ENCODE data around the gene GRK6. TPM values are rescaled to one million over a fixed set of nuclear protein-coding genes. Genes with fewer than 3 reads are reported as not detected.

The GRK6 gene
- total RNA-seq, 2 experiments from 2014 or later = 186 to 192 TPM

DNA sequence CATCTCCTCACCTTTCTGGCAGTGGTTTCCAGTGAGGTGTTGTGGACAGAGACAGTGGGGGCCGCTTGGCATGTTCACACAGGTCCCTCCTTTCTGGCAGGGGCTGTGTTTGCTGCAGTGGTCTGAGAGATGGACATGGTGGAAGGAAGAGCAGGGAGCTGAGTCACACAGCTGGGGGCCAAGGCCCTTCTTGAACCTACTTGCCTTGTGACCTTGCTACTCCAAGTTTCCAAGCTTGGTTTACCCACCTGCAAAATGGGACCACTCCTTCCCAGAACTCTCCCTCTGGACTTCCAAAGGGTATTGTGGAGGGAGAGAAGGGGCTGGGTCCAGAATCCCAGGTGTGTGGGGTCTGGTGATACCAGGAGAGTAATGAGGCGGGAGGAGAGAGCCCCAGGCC lies 21.2 kb upstream of the GRK6 start:
- Histone ChIP-seq H3K27ac (ENCODE audit: low read depth in 1 of 2, low read length in 2 of 2) (no peak overlapping the region), H3K36me3 (ENCODE audit: insufficient read depth, low read length) (no peaks in the 10 kb centered on the region), H3K4me1 (ENCODE audit: insufficient read depth, low read length) (peaks cover 41% of the 10 kb centered on the region), H3K4me3 (ENCODE audit: low read length) (no peak overlapping the region), H3K9me3 (ENCODE audit: control insufficient read depth in 1 of 2, insufficient read depth in 1 of 2, low read length in 2 of 2) (no peaks in the 10 kb centered on the region), H3K27me3 (ENCODE audit: control insufficient read depth in 1 of 2, insufficient read depth in 2 of 2, low read length in 2 of 2) (peaks cover 0 to 2% of the 10 kb centered on the region in 2 experiments)
- Mint-ChIP-seq H3K27ac (no peak overlapping the region), H3K4me3 (peak overlapping the region; percentile 78), H3K27me3 (no peaks in the 10 kb centered on the region), H3K4me1 (ENCODE audit: low read depth) (peaks cover 29% of the 10 kb centered on the region), H3K9me3 (no peaks in the 10 kb centered on the region), H3K36me3 (ENCODE audit: low read depth) (no peaks in the 10 kb centered on the region)
- intact Hi-C loops (cut with DNase I, micrococcal nuclease) = loop anchor here in 1 of 2 experiments (2.0 kb wide), 2 partner anchors 19 to 39 kb away; no protein-coding TSS in a partner anchor
- DNase-seq (peak in 1 of 14 experiments; percentile 38), ATAC-seq (ENCODE audit: poor library complexity) (no peak)
- CTCF ChIA-PET = interaction anchor here (1.4 to 9.7 kb wide), 11 partner anchors 9 to 92 kb away, joined by 3 to 352 read pairs (median 16); partner anchors contain the start of genes GRK6, PDLIM7 and PRR7
- POLR2A ChIA-PET = interaction anchor here (0.9 to 11.0 kb wide), 6 partner anchors 9 to 52 kb away, joined by 3 to 435 read pairs (median 42); partner anchors contain the start of genes GRK6 and PRR7
- TF ChIP-seq, protein P1, sequence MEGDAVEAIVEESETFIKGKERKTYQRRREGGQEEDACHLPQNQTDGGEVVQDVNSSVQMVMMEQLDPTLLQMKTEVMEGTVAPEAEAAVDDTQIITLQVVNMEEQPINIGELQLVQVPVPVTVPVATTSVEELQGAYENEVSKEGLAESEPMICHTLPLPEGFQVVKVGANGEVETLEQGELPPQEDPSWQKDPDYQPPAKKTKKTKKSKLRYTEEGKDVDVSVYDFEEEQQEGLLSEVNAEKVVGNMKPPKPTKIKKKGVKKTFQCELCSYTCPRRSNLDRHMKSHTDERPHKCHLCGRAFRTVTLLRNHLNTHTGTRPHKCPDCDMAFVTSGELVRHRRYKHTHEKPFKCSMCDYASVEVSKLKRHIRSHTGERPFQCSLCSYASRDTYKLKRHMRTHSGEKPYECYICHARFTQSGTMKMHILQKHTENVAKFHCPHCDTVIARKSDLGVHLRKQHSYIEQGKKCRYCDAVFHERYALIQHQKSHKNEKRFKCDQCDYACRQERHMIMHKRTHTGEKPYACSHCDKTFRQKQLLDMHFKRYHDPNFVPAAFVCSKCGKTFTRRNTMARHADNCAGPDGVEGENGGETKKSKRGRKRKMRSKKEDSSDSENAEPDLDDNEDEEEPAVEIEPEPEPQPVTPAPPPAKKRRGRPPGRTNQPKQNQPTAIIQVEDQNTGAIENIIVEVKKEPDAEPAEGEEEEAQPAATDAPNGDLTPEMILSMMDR (IDR thresholded peaks at IDR 0.05) = no peak

DNA sequence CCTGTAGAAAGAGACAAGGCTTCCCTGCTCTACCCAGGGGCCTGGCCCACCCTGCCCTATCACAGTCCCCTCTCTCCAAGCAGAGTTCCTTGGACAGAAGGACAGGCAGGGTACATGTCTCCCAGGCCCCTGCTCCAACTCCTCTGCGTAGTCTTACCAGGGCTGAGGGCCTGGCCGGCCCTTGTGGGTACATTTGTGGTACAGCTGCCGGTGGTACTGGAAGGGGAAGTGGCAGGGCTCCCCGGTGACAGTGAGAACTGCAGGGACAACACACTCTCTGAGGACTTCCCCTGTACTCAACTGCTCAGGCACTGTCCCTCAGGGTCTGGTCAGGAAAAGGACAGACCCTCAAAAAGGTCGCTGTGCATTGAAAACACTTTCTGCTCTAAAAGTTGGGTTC lies 20.7 kb upstream of the GRK6 start:
- Mint-ChIP-seq H3K4me3 (no peak overlapping the region), H3K27ac (no peak overlapping the region), H3K36me3 (ENCODE audit: low read depth) (no peaks in the 10 kb centered on the region), H3K27me3 (no peaks in the 10 kb centered on the region), H3K9me3 (no peaks in the 10 kb centered on the region), H3K4me1 (ENCODE audit: low read depth) (peaks cover 34% of the 10 kb centered on the region)
- ATAC-seq (ENCODE audit: poor library complexity) (no peak), DNase-seq (peak in 3 of 14 experiments; percentile 38 to 63 (median 56))
- ChIA-PET CTCF (interaction anchor here (1.4 to 9.7 kb wide), 4 partner anchors 11 to 58 kb away, joined by 3 to 352 read pairs (median 73); partner anchors contain the start of gene PRR7), POLR2A (interaction anchor here (6.4 to 11.0 kb wide), 3 partner anchors 16 to 44 kb away, joined by 72 to 435 read pairs (median 250); partner anchors contain the start of genes GRK6 and PRR7)
- Histone ChIP-seq H3K9me3 (ENCODE audit: control insufficient read depth in 1 of 2, insufficient read depth in 1 of 2, low read length in 2 of 2) (no peaks in the 10 kb centered on the region), H3K27me3 (ENCODE audit: control insufficient read depth in 1 of 2, insufficient read depth in 2 of 2, low read length in 2 of 2) (peaks cover 0 to 2% of the 10 kb centered on the region in 2 experiments), H3K36me3 (ENCODE audit: insufficient read depth, low read length) (no peaks in the 10 kb centered on the region), H3K27ac (ENCODE audit: low read depth in 1 of 2, low read length in 2 of 2) (no peak overlapping the region), H3K4me1 (ENCODE audit: insufficient read depth, low read length) (peaks cover 45% of the 10 kb centered on the region), H3K4me3 (ENCODE audit: low read length) (no peak overlapping the region)
- intact Hi-C loops (cut with DNase I, micrococcal nuclease) = loop anchor here in 1 of 2 experiments (2.0 kb wide), 2 partner anchors 19 to 39 kb away; no protein-coding TSS in a partner anchor
- TF ChIP-seq, protein P1 (IDR thresholded peaks at IDR 0.05) = no peak

DNA sequence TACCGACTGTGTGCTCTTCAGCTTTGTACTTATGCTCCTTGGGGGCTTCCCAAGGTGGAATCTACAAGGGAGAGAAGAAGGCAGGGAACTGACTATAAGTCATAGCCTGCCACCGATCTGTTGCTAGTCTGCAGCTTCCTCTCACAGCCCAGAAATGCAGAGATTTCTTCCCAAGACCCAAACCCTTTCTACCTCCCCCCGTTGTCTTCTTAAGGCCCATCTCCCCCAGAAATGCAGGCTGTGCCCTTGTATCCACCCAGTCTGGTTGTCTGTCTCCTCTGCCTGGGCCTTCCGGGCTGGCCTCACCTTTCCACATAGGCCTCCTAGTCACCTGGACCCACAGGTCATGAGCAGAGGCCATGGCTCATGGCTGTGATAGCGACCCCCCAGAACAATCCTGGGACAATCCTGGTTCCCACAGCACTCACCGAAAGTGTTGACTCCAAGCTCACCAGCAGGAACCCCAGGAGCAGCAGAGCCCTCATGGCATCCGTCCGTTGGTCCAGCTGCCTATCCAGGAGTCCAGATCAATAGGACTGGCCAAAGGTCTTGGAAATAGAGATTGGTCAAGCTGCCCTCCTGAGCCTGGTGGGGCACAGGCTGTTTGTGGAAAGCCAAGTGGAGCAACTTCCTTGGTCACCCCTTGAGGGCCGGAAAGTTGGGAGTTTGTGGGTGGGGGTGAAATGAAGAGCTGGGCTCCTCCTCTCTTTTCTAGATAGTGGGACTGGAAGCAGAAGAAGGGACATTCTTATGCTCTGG lies 17.3 kb upstream of the GRK6 start, which contains the start of gene F12:
TSS of gene F12 (minus strand) at position 522 of the 759 bp plus-strand sequence. CDS start at position 485, 37 bp downstream.
- H3K4me3 Mint-ChIP-seq = no peak within 1 kb of the TSS
- CTCF ChIA-PET = interaction anchor here (0.7 to 9.7 kb wide), 2 partner anchors 19 to 42 kb away, joined by 3 to 352 read pairs; partner anchors contain the start of gene PRR7
- Histone ChIP-seq H3K36me3 (ENCODE audit: insufficient read depth, low read length) (no peaks in the 10 kb centered on the region), H3K27me3 (ENCODE audit: control insufficient read depth in 1 of 2, insufficient read depth in 2 of 2, low read length in 2 of 2) (no peaks in the 10 kb centered on the region), H3K4me3 (ENCODE audit: low read length) (no peak within 1 kb of the TSS), H3K9me3 (ENCODE audit: control insufficient read depth in 1 of 2, insufficient read depth in 1 of 2, low read length in 2 of 2) (no peaks in the 10 kb centered on the region), H3K4me1 (ENCODE audit: insufficient read depth, low read length) (peaks cover 47% of the 10 kb centered on the region), H3K27ac (ENCODE audit: low read depth in 1 of 2, low read length in 2 of 2) (no peak within 1 kb of the TSS)
- DNase-seq = no peak
- H3K27ac Mint-ChIP-seq = no peak within 1 kb of the TSS
- POLR2A ChIA-PET = interaction anchor here (8.8 to 11.0 kb wide), 2 partner anchors 21 to 40 kb away, joined by 250 to 435 read pairs; partner anchors contain the start of genes GRK6 and PRR7
- no peaks in the 10 kb centered on the region for H3K36me3 Mint-ChIP-seq (ENCODE audit: low read depth)
- TF ChIP-seq, protein P1 (IDR thresholded peaks at IDR 0.05) = no peak
- ATAC-seq (ENCODE audit: poor library complexity) = no peak
- no peaks in the 10 kb centered on the region for H3K27me3 Mint-ChIP-seq
- intact Hi-C loops (cut with DNase I, micrococcal nuclease) = no loop called here
- H3K9me3 Mint-ChIP-seq = no peaks in the 10 kb centered on the region
- peaks cover 38% of the 10 kb centered on the region for H3K4me1 Mint-ChIP-seq (ENCODE audit: low read depth)

All from CD4-positive, alpha-beta T cell (primary cell).